ENCODE measurements around the gene VCL. TPM values are rescaled to one million over a fixed set of nuclear protein-coding genes. Genes with fewer than 3 reads are reported as not detected.

The VCL gene
- total RNA-seq, 1 experiment from 2014 or later = 382 TPM

- Histone ChIP-seq H3F3A (ENCODE audit: low read length, unreplicated experiment) (no peaks in the 10 kb centered on the region), H4K20me1 (ENCODE audit: low read length) (no peaks in the 10 kb centered on the region), H3K9me2 (replicated peaks; ENCODE audit: low read length) (no peaks in the 10 kb centered on the region), H3K79me2 (ENCODE audit: low read length) (peaks cover 65% of the 10 kb centered on the region), H3K4me3 (ENCODE audit: low read length) (no peak overlapping the region), H2AFZ (ENCODE audit: low read length) (no peak overlapping the region), H3K9me3 (ENCODE audit: low read length) (no peaks in the 10 kb centered on the region), H3K9ac (ENCODE audit: low read length) (no peak overlapping the region), H3K27ac (ENCODE audit: low read length) (no peak overlapping the region), H3K4me2 (ENCODE audit: low read length) (no peak overlapping the region), H3K36me3 (ENCODE audit: low read depth, low read length) (no peaks in the 10 kb centered on the region), H3K27me3 (ENCODE audit: low read length) (no peaks in the 10 kb centered on the region), H3K4me1 (ENCODE audit: insufficient read depth, low read length) (peaks cover 15% of the 10 kb centered on the region)
- TF ChIP-seq EZH2 (IDR thresholded peaks at IDR 0.05; ENCODE audit: low read length, unreplicated experiment) (no peak), EZH2phosphoT487 (IDR thresholded peaks at IDR 0.05; ENCODE audit: borderline replicate concordance, low read length) (no peak), CTCF (conservative IDR thresholded peaks at IDR 0.05; ENCODE audit: low read depth, low read length) (no peak)
- intact Hi-C loops (cut with micrococcal nuclease) = no loop called here
- POLR2A ChIA-PET (ENCODE audit: unreplicated experiment) = interaction anchor here (0.6 to 1.1 kb wide), 2 partner anchors 13 to 661 kb away, joined by 3 to 4 read pairs; no protein-coding TSS in a partner anchor
- DNase-seq (no peak), ATAC-seq (peak; percentile 51)
- CTCF ChIA-PET = no interaction called here
- no TSS peak for BruUV-seq (replicated peaks)
Observed at GRCh38 chr10:74163319-74164068, 165.6 kb downstream of the VCL start.

GRCh38 chr10:74164716-74165529 lies 167.0 kb downstream of the VCL start:
- POLR2A ChIA-PET (ENCODE audit: unreplicated experiment) = interaction anchor here (1.1 kb wide), 1 partner anchor 11 kb away, joined by 4 read pairs; no protein-coding TSS in a partner anchor
- BruUV-seq (replicated peaks) = no TSS peak

More at GRCh38 chr10:74164716-74165529, 167.0 kb downstream of the VCL start:
- TF ChIP-seq CTCF (conservative IDR thresholded peaks at IDR 0.05; ENCODE audit: low read depth, low read length) = no peak
- no peak for TF ChIP-seq EZH2 (IDR thresholded peaks at IDR 0.05; ENCODE audit: low read length, unreplicated experiment)
- no peak for TF ChIP-seq EZH2phosphoT487 (IDR thresholded peaks at IDR 0.05; ENCODE audit: borderline replicate concordance, low read length)
- Histone ChIP-seq H3K27me3 (ENCODE audit: low read length) (no peaks in the 10 kb centered on the region), H2AFZ (ENCODE audit: low read length) (no peak overlapping the region), H4K20me1 (ENCODE audit: low read length) (no peaks in the 10 kb centered on the region), H3K4me1 (ENCODE audit: insufficient read depth, low read length) (peaks cover 15% of the 10 kb centered on the region), H3K27ac (ENCODE audit: low read length) (no peak overlapping the region), H3K4me3 (ENCODE audit: low read length) (no peak overlapping the region), H3K36me3 (ENCODE audit: low read depth, low read length) (no peaks in the 10 kb centered on the region), H3K9ac (ENCODE audit: low read length) (no peak overlapping the region), H3K4me2 (ENCODE audit: low read length) (no peak overlapping the region), H3F3A (ENCODE audit: low read length, unreplicated experiment) (no peaks in the 10 kb centered on the region), H3K79me2 (ENCODE audit: low read length) (peaks cover 59% of the 10 kb centered on the region), H3K9me3 (ENCODE audit: low read length) (no peaks in the 10 kb centered on the region), H3K9me2 (replicated peaks; ENCODE audit: low read length) (no peaks in the 10 kb centered on the region)
- CTCF ChIA-PET = interaction anchor here (0.6 to 1.2 kb wide), 4 partner anchors 39 to 79 kb away, joined by 3 to 5 read pairs (median 4); no protein-coding TSS in a partner anchor
- DNase-seq (no peak), ATAC-seq (no peak)
- intact Hi-C loops (cut with micrococcal nuclease) = no loop called here
